ENCODE results near the gene FUT4. TPM values are rescaled to one million over a fixed set of nuclear protein-coding genes. Genes with fewer than 3 reads are reported as not detected.

The FUT4 gene
- total and polyA plus RNA-seq, 10 of the 15 experiments (the other 5 are each of a cell fraction or from before 2014, with no cell fraction given): 0.68 to 9.1 (median 2.3) TPM

DNA sequence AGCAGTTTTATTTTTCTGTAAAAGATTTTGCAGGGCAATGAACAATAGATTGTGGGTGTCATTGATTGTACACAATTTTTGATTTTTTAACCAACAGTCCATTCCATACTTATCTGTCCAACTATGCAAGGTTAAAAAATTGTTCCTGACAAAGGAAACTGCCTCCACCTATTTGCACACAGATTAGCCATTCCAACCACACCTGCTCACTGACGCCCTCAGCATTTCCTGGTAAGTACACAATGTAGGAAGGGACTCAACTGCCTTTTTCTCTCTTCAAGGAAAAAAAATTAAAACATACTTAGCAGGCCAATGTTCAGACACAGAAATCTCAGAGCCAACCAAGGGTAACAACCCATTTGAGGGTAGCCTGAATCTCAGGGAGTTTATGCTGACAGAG is 4.3 kb upstream of the FUT4 start:
- no peak for FAIRE-seq
- ChIA-PET SMC1A (ENCODE audit: uncharacterized antibody, unreplicated experiment) (interaction anchor here (0.7 to 2.5 kb wide), 5 partner anchors 45 to 64 kb away, joined by 3 to 7 read pairs (median 3); no protein-coding TSS in a partner anchor), CTCF (interaction anchor here (1.5 to 1.8 kb wide), 2 partner anchors 57 to 64 kb away, joined by 5 read pairs; no protein-coding TSS in a partner anchor), RAD21 (ENCODE audit: unreplicated experiment) (interaction anchor here (1.1 kb wide), 1 partner anchor 57 kb away, joined by 3 read pairs; no protein-coding TSS in a partner anchor), POLR2A (no interaction called here)
- H3K4me2 ChIP-seq (ENCODE audit: control insufficient read depth, insufficient read depth): no peak overlapping the region
- no peaks in the 10 kb centered on the region for H4K20me1 ChIP-seq (ENCODE audit: control insufficient read depth, insufficient read depth)
- intact Hi-C loops (cut with micrococcal nuclease; ENCODE audit: unreplicated experiment) (no loop called here), in situ Hi-C loops (cut with MboI) (no loop called here)
- H3K27ac ChIP-seq (ENCODE audit: control insufficient read depth, insufficient read depth): no peak overlapping the region
- DNase-seq (ENCODE audit: low read depth, low spot score): no peak
- no peaks in the 10 kb centered on the region for H3K4me1 ChIP-seq (ENCODE audit: control insufficient read depth, insufficient read depth, low read length)
- H3K79me2 ChIP-seq (ENCODE audit: control insufficient read depth, insufficient read depth, low read length): no peaks in the 10 kb centered on the region; the same call in none of the 2 replicates
- H3K36me3 ChIP-seq (ENCODE audit: control insufficient read depth in 2 of 2, insufficient read depth in 2 of 2, low read length in 1 of 2): no peaks in the 10 kb centered on the region
- H3K4me3 ChIP-seq: no peak overlapping the region
- BruUV-seq (replicated peaks): no TSS peak
- no peak overlapping the region for H3K9ac ChIP-seq (ENCODE audit: control insufficient read depth, insufficient read depth, low read length)
- no peaks in the 10 kb centered on the region for H3K9me3 ChIP-seq (replicated peaks; ENCODE audit: control insufficient read depth, insufficient read depth, low read length)
- no peak overlapping the region for H2AFZ ChIP-seq (ENCODE audit: control insufficient read depth, low read depth, low read length)
- no peaks in the 10 kb centered on the region for H3K27me3 ChIP-seq (replicated peaks in 1 of 2; ENCODE audit: control insufficient read depth in 2 of 2, insufficient read depth in 2 of 2, low read length in 1 of 2)
- ATAC-seq: no peak
- 0% methylated on average over 1 of the region's 1 CpG for WGBS (ENCODE audit: insufficient coverage, insufficient replicate concordance, low lambda C conversion rate, missing lambda C conversion rate)
- TF ChIP-seq NFIC (IDR thresholded peaks at IDR 0.05; ENCODE audit: low read depth, low read length): no peak
- TF ChIP-seq ZBED1 (IDR thresholded peaks at IDR 0.05; ENCODE audit: borderline replicate concordance): no peak
- TF ChIP-seq SPI1 (IDR thresholded peaks at IDR 0.05; ENCODE audit: borderline replicate concordance, insufficient read depth, low read depth, low read length): no peak
- TF ChIP-seq TCF7 (IDR thresholded peaks at IDR 0.05; ENCODE audit: borderline replicate concordance): no peak
- TF ChIP-seq, protein P1, sequence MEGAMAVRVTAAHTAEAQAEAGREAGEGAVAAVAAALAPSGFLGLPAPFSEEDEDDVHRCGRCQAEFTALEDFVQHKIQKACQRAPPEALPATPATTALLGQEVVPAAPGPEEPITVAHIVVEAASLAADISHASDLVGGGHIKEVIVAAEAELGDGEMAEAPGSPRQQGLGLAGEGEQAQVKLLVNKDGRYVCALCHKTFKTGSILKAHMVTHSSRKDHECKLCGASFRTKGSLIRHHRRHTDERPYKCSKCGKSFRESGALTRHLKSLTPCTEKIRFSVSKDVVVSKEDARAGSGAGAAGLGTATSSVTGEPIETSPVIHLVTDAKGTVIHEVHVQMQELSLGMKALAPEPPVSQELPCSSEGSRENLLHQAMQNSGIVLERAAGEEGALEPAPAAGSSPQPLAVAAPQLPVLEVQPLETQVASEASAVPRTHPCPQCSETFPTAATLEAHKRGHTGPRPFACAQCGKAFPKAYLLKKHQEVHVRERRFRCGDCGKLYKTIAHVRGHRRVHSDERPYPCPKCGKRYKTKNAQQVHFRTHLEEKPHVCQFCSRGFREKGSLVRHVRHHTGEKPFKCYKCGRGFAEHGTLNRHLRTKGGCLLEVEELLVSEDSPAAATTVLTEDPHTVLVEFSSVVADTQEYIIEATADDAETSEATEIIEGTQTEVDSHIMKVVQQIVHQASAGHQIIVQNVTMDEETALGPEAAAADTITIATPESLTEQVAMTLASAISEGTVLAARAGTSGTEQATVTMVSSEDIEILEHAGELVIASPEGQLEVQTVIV (IDR thresholded peaks at IDR 0.05; ENCODE audit: borderline replicate concordance, partially characterized antibody): no peak
- TF ChIP-seq POU2F2 (IDR thresholded peaks at IDR 0.05; ENCODE audit: borderline replicate concordance, low read depth, low read length): no peak
- no peak for TF ChIP-seq SREBF2 (IDR thresholded peaks at IDR 0.05; ENCODE audit: low read length)
- TF ChIP-seq, protein P2, sequence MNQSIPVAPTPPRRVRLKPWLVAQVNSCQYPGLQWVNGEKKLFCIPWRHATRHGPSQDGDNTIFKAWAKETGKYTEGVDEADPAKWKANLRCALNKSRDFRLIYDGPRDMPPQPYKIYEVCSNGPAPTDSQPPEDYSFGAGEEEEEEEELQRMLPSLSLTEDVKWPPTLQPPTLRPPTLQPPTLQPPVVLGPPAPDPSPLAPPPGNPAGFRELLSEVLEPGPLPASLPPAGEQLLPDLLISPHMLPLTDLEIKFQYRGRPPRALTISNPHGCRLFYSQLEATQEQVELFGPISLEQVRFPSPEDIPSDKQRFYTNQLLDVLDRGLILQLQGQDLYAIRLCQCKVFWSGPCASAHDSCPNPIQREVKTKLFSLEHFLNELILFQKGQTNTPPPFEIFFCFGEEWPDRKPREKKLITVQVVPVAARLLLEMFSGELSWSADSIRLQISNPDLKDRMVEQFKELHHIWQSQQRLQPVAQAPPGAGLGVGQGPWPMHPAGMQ (IDR thresholded peaks at IDR 0.05; ENCODE audit: borderline replicate concordance): no peak
- TF ChIP-seq, protein P3, sequence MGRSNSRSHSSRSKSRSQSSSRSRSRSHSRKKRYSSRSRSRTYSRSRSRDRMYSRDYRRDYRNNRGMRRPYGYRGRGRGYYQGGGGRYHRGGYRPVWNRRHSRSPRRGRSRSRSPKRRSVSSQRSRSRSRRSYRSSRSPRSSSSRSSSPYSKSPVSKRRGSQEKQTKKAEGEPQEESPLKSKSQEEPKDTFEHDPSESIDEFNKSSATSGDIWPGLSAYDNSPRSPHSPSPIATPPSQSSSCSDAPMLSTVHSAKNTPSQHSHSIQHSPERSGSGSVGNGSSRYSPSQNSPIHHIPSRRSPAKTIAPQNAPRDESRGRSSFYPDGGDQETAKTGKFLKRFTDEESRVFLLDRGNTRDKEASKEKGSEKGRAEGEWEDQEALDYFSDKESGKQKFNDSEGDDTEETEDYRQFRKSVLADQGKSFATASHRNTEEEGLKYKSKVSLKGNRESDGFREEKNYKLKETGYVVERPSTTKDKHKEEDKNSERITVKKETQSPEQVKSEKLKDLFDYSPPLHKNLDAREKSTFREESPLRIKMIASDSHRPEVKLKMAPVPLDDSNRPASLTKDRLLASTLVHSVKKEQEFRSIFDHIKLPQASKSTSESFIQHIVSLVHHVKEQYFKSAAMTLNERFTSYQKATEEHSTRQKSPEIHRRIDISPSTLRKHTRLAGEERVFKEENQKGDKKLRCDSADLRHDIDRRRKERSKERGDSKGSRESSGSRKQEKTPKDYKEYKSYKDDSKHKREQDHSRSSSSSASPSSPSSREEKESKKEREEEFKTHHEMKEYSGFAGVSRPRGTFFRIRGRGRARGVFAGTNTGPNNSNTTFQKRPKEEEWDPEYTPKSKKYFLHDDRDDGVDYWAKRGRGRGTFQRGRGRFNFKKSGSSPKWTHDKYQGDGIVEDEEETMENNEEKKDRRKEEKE (IDR thresholded peaks at IDR 0.05): no peak
- TF ChIP-seq FOXM1 (IDR thresholded peaks at IDR 0.05; ENCODE audit: low read depth, low read length): no peak
- no peak for TF ChIP-seq WRNIP1 (IDR thresholded peaks at IDR 0.05; ENCODE audit: borderline replicate concordance, low read depth, low read length)
- TF ChIP-seq EGR1 (IDR thresholded peaks at IDR 0.05; ENCODE audit: borderline replicate concordance in 1 of 2, low read depth in 2 of 2, low read length in 2 of 2): no peak
- TF ChIP-seq, protein P4, sequence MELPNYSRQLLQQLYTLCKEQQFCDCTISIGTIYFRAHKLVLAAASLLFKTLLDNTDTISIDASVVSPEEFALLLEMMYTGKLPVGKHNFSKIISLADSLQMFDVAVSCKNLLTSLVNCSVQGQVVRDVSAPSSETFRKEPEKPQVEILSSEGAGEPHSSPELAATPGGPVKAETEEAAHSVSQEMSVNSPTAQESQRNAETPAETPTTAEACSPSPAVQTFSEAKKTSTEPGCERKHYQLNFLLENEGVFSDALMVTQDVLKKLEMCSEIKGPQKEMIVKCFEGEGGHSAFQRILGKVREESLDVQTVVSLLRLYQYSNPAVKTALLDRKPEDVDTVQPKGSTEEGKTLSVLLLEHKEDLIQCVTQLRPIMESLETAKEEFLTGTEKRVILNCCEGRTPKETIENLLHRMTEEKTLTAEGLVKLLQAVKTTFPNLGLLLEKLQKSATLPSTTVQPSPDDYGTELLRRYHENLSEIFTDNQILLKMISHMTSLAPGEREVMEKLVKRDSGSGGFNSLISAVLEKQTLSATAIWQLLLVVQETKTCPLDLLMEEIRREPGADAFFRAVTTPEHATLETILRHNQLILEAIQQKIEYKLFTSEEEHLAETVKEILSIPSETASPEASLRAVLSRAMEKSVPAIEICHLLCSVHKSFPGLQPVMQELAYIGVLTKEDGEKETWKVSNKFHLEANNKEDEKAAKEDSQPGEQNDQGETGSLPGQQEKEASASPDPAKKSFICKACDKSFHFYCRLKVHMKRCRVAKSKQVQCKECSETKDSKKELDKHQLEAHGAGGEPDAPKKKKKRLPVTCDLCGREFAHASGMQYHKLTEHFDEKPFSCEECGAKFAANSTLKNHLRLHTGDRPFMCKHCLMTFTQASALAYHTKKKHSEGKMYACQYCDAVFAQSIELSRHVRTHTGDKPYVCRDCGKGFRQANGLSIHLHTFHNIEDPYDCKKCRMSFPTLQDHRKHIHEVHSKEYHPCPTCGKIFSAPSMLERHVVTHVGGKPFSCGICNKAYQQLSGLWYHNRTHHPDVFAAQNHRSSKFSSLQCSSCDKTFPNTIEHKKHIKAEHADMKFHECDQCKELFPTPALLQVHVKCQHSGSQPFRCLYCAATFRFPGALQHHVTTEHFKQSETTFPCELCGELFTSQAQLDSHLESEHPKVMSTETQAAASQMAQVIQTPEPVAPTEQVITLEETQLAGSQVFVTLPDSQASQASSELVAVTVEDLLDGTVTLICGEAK (IDR thresholded peaks at IDR 0.05; ENCODE audit: borderline replicate concordance): no peak
